Caco-2 (cell line): ENCODE measurements around the gene HBE1. TPM values are rescaled to one million over a fixed set of nuclear protein-coding genes. Genes with fewer than 3 reads are reported as not detected.

Experiments
- BruUV-seq: library from RNA; stranded (reverse); fragments of 400-500 nt; replicated peaks from 2 replicates; lab custom pipeline; 2021; lab: Mats Ljungman, UMichigan
- CTCF ChIA-PET: fragments of 300-600 bp; sonication (Branson Sonifier 250); formaldehyde crosslinking; loops from one replicate; lab custom pipeline; 2022; ENCODE audit warnings: antibody characterized with exemption; lab: Charles Lee
- POLR2A ChIA-PET: fragments of 300-600 bp; sonication (Branson Sonifier 250); formaldehyde crosslinking; loops from one replicate; lab custom pipeline; 2022; ENCODE audit warnings: antibody characterized with exemption; lab: Charles Lee
- DNase-seq, 2 experiments: peaks; one replicate each; pipeline versions ENCODE4 v3.0.0 to v3.0.0-alpha.2; 2020 to 2022
- H3K27me3 ChIP-seq: replicated peaks from 2 replicates; pipeline ENCODE4 v1.6.0; 2011; ENCODE audit warnings: low read length; ENCODE audit not compliant: control insufficient read depth, insufficient read depth
- H3K36me3 ChIP-seq: 2 replicates; pipeline ENCODE4 v1.5.1; 2011; ENCODE audit warnings: low read length; ENCODE audit not compliant: control insufficient read depth, insufficient read depth
- H3K4me1 ChIP-seq: fragments of 250-450 bp; sonication (Bioruptor Pico); 2 replicates; pipeline ENCODE4 v1.5.1; 2020; ENCODE audit warnings: mild to moderate bottlenecking
- H3K4me3 ChIP-seq: 2 replicates; pipeline ENCODE4 v1.5.1; 2011; ENCODE audit warnings: low read depth, mild to moderate bottlenecking, control low read depth, low read length
- H3K9me3 ChIP-seq: fragments of 250-450 bp; sonication (Bioruptor Pico); 2 replicates; pipeline ENCODE4 v1.5.1; 2020; ENCODE audit warnings: mild to moderate bottlenecking, moderate library complexity
- H3K27ac Mint-ChIP-seq: one replicate; pipeline ENCODE4 v1.8.0; 2022; ENCODE audit warnings: mixed read lengths; ENCODE audit not compliant: unreplicated experiment
- H3K27me3 Mint-ChIP-seq: one replicate; pipeline ENCODE4 v1.8.0; 2022; ENCODE audit warnings: mixed read lengths; ENCODE audit not compliant: insufficient read depth, unreplicated experiment
- H3K36me3 Mint-ChIP-seq: one replicate; pipeline ENCODE4 v1.8.0; 2022; ENCODE audit warnings: mild to moderate bottlenecking, mixed read lengths; ENCODE audit not compliant: insufficient read depth, unreplicated experiment
- H3K4me1 Mint-ChIP-seq: one replicate; pipeline ENCODE4 v1.8.0; 2022; ENCODE audit warnings: low read depth, mixed read lengths; ENCODE audit not compliant: unreplicated experiment
- H3K4me3 Mint-ChIP-seq: one replicate; pipeline ENCODE4 v1.8.0; 2022; ENCODE audit warnings: mild to moderate bottlenecking, moderate library complexity, mixed read lengths; ENCODE audit not compliant: unreplicated experiment
- H3K9me3 Mint-ChIP-seq: one replicate; pipeline ENCODE4 v1.8.0; 2022; ENCODE audit warnings: mixed read lengths; ENCODE audit not compliant: unreplicated experiment
- CTCF ChIP-seq, 2 experiments: fragments of 200-600 bp in 1 of 2; IDR thresholded peaks; 1 replicate in 1 of 2; 2 replicates in 1 of 2; pipeline versions ENCODE4 v1.5.1 to v1.8.0; 2011 to 2022; ENCODE audit warnings: antibody characterized with exemption in 1 of 2, control low read depth in 1 of 2, inconsistent platforms in 1 of 2, low read depth in 1 of 2, low read length in 1 of 2, mild to moderate bottlenecking in 1 of 2, moderate library complexity in 1 of 2; ENCODE audit not compliant: insufficient read depth in 1 of 2, severe bottlenecking in 1 of 2, unreplicated experiment in 1 of 2
- intact Hi-C: fragments of 100-400 bp; cut with micrococcal nuclease; formaldehyde crosslinking; loops from one replicate; pipeline ENCODE4 v1.10.0; 2022; ENCODE audit not compliant: unreplicated experiment
- total RNA-seq: library from RNA; stranded (reverse); gene quantifications from 2 replicates; pipeline ENCODE4 v1.2.3, GENCODE V29; 2022

The HBE1 gene
- total RNA-seq, 1 experiment from 2014 or later: not detected

- Histone ChIP-seq H3K36me3 (no peaks in the 10 kb centered on the region), H3K27me3 (no peaks in the 10 kb centered on the region), H3K4me3 (no peak overlapping the region), H3K9me3 (no peaks in the 10 kb centered on the region), H3K4me1 (no peaks in the 10 kb centered on the region)
- H3K4me1 Mint-ChIP-seq: no peaks in the 10 kb centered on the region
- DNase-seq: no peak
- TF ChIP-seq CTCF (IDR thresholded peaks at IDR 0.05; ENCODE audit: insufficient read depth in 1 of 2, low read depth in 1 of 2, low read length in 1 of 2, severe bottlenecking in 1 of 2, unreplicated experiment in 1 of 2): no peak
- H3K9me3 Mint-ChIP-seq: no peaks in the 10 kb centered on the region
- no peak overlapping the region for H3K27ac Mint-ChIP-seq
- POLR2A ChIA-PET: no interaction called here
- CTCF ChIA-PET: no interaction called here
- intact Hi-C loops: no loop called here
- H3K36me3 Mint-ChIP-seq: no peaks in the 10 kb centered on the region
- no TSS peak for BruUV-seq
- H3K27me3 Mint-ChIP-seq: no peaks in the 10 kb centered on the region
- H3K4me3 Mint-ChIP-seq: no peak overlapping the region
These were observed 17.2 kb upstream of the HBE1 start for GRCh38 chr11:5286901-5287300.

- no peaks in the 10 kb centered on the region for H3K4me1 ChIP-seq
- no peaks in the 10 kb centered on the region for H3K36me3 Mint-ChIP-seq
- intact Hi-C loops: no loop called here
- no peak for DNase-seq
- H3K27ac Mint-ChIP-seq: no peak overlapping the region
- BruUV-seq: no TSS peak
- ChIA-PET POLR2A (no interaction called here), CTCF (no interaction called here)
- H3K27me3 Mint-ChIP-seq: no peaks in the 10 kb centered on the region
- no peaks in the 10 kb centered on the region for H3K36me3 ChIP-seq
- H3K9me3 ChIP-seq: no peaks in the 10 kb centered on the region
- no peak overlapping the region for H3K4me3 ChIP-seq
- no peaks in the 10 kb centered on the region for H3K4me1 Mint-ChIP-seq
- TF ChIP-seq CTCF (IDR thresholded peaks at IDR 0.05; ENCODE audit: insufficient read depth in 1 of 2, low read depth in 1 of 2, low read length in 1 of 2, severe bottlenecking in 1 of 2, unreplicated experiment in 1 of 2): no peak
- H3K9me3 Mint-ChIP-seq: no peaks in the 10 kb centered on the region
- no peak overlapping the region for H3K4me3 Mint-ChIP-seq
- H3K27me3 ChIP-seq: no peaks in the 10 kb centered on the region
These were observed 16.6 kb upstream of the HBE1 start for GRCh38 chr11:5286351-5286750.

- no peak overlapping the region for H3K4me3 Mint-ChIP-seq
- intact Hi-C loops: no loop called here
- H3K4me1 Mint-ChIP-seq: peaks cover 2% of the 10 kb centered on the region
- Histone ChIP-seq H3K27me3 (no peaks in the 10 kb centered on the region), H3K4me1 (no peaks in the 10 kb centered on the region), H3K36me3 (no peaks in the 10 kb centered on the region), H3K9me3 (no peaks in the 10 kb centered on the region), H3K4me3 (no peak overlapping the region)
- no peak for DNase-seq
- BruUV-seq: no TSS peak
- no peak for TF ChIP-seq CTCF (IDR thresholded peaks at IDR 0.05; ENCODE audit: insufficient read depth in 1 of 2, low read depth in 1 of 2, low read length in 1 of 2, severe bottlenecking in 1 of 2, unreplicated experiment in 1 of 2)
- POLR2A ChIA-PET: no interaction called here
- CTCF ChIA-PET: no interaction called here
- H3K27ac Mint-ChIP-seq: no peak overlapping the region
- no peaks in the 10 kb centered on the region for H3K9me3 Mint-ChIP-seq
- H3K27me3 Mint-ChIP-seq: no peaks in the 10 kb centered on the region
- no peaks in the 10 kb centered on the region for H3K36me3 Mint-ChIP-seq
These were observed 16.1 kb upstream of the HBE1 start for GRCh38 chr11:5285703-5286340.
